Hepatocyte (in vitro differentiated cells): ENCODE results near the gene PRDX5. TPM values are rescaled to one million over a fixed set of nuclear protein-coding genes. Genes with fewer than 3 reads are reported as not detected.
A peak's percentile ranks its signal among the peaks of the same experiment; 100 is the strongest.

Experiments used
- DNase-seq: peaks from one replicate; pipeline ENCODE4 v3.0.0-alpha.2; 2016; ENCODE audit warnings: low spot score
- H2AFZ ChIP-seq: fragments of 200-600 bp; sonication (generic); 2 replicates; pipeline ENCODE4 v1.6.0; 2016; ENCODE audit warnings: antibody characterized with exemption, mild to moderate bottlenecking
- H3K27ac ChIP-seq: fragments of 200-600 bp; sonication (generic); 2 replicates; pipeline ENCODE4 v1.5.1; 2016; ENCODE audit warnings: mild to moderate bottlenecking
- H3K27me3 ChIP-seq: fragments of 200-600 bp; sonication (generic); 2 replicates; pipeline ENCODE4 v1.6.1; 2016
- H3K36me3 ChIP-seq: fragments of 200-600 bp; sonication (generic); replicated peaks from 2 replicates; pipeline ENCODE4 v1.5.1; 2016; ENCODE audit warnings: low read depth; ENCODE audit not compliant: insufficient read depth
- H3K4me1 ChIP-seq: fragments of 200-600 bp; sonication (generic); 2 replicates; pipeline ENCODE4 v1.5.1; 2016; ENCODE audit warnings: mild to moderate bottlenecking, moderate library complexity; ENCODE audit not compliant: insufficient read depth
- H3K4me2 ChIP-seq: fragments of 200-600 bp; sonication (generic); 2 replicates; pipeline ENCODE4 v1.6.0; 2016
- H3K4me3 ChIP-seq: fragments of 200-600 bp; sonication (generic); 2 replicates; pipeline ENCODE4 v1.5.1; 2016; ENCODE audit warnings: mild to moderate bottlenecking
- H3K79me2 ChIP-seq: fragments of 200-600 bp; sonication (generic); 2 replicates; pipeline ENCODE4 v1.6.0; 2017; ENCODE audit warnings: mild to moderate bottlenecking
- H3K9me2 ChIP-seq: fragments of 200-600 bp; sonication (generic); replicated peaks from 2 replicates; pipeline ENCODE4 v1.6.0; 2017; ENCODE audit warnings: mild to moderate bottlenecking; ENCODE audit not compliant: insufficient read depth
- H3K9me3 ChIP-seq: fragments of 200-600 bp; sonication (generic); 2 replicates; pipeline ENCODE4 v1.5.1; 2016; ENCODE audit warnings: low read depth, mild to moderate bottlenecking
- H4K20me1 ChIP-seq: fragments of 200-600 bp; sonication (generic); 2 replicates; pipeline ENCODE4 v1.6.0; 2016; ENCODE audit warnings: mild to moderate bottlenecking; ENCODE audit not compliant: insufficient read depth, poor library complexity, severe bottlenecking
- EZH2 ChIP-seq: fragments of 200-600 bp; sonication (generic); IDR thresholded peaks from 2 replicates; pipeline ENCODE4 v1.6.1; 2016; ENCODE audit warnings: antibody characterized with exemption, mild to moderate bottlenecking, borderline replicate concordance
- EZH2phosphoT487 ChIP-seq: fragments of 200-600 bp; sonication (generic); IDR thresholded peaks from one replicate; pipeline ENCODE4 v1.6.1; 2018; ENCODE audit warnings: antibody characterized with exemption, mild to moderate bottlenecking, low read depth, moderate library complexity; ENCODE audit not compliant: unreplicated experiment, severe bottlenecking
- WGBS: methylation state at CpG from one replicate; pipeline ENCODE4 v1.1.6; 2016; ENCODE audit warnings: low lambda C conversion rate; ENCODE audit errors: missing lambda C conversion rate; 5-methylcytosine and 5-hydroxymethylcytosine counted together
- polyA plus RNA-seq: library from polyadenylated mRNA; unstranded; fragments of >200 nt; fragmentation: Nextera tagmentation; extraction: Ambion mirVana; gene quantifications from 2 replicates; pipeline ENCODE4 v1.2.1, GENCODE V29; 2016
- total RNA-seq: library from RNA; depleted of rRNA; stranded (reverse); fragments of >200 nt; gene quantifications from 2 replicates; pipeline ENCODE4 v1.2.3, GENCODE V29; 2014
- TF ChIP-seq, protein P1 (sequence below): fragments of 200-600 bp; sonication (generic); IDR thresholded peaks from 2 replicates; pipeline ENCODE4 v1.5.1; 2016; ENCODE audit warnings: antibody characterized with exemption, mild to moderate bottlenecking; ENCODE audit not compliant: poor library complexity

Gene PRDX5
- total and polyA plus RNA-seq, 2 experiments from 2014 or later: 267 to 517 TPM

DNA sequence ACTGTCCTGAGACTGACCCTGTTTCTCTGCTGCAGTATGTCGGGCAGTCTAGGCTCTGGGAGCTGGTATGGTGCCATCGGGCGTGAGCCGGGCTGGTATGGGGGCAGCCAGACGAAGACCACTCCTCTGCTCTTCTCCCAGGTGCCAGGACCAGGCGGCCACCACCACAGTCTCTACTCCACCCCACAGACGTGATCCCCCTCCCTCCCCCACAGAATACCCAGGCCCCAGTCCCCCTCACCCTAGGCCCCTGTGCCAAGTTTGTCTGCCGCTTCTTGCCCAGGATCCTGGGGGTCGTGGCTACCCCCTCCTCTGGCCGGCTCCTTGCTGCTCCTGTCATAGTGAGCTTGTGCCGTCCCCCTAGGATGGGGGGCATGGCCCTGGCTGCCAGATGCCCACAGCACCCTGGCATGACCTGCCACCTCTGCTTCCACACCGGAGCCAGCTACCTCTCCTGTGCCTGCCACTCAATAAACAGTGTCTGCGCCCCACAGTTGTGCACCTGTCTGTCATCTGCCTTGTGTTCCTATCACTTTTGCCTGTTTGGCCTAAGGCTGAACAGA, 28.8 kb upstream of the PRDX5 start:
- no peaks in the 10 kb centered on the region for H3K79me2 ChIP-seq
- H3K9me3 ChIP-seq: no peaks in the 10 kb centered on the region
- 89% methylated on average over 12 of the region's 13 CpGs for WGBS
- TF ChIP-seq, protein P1, sequence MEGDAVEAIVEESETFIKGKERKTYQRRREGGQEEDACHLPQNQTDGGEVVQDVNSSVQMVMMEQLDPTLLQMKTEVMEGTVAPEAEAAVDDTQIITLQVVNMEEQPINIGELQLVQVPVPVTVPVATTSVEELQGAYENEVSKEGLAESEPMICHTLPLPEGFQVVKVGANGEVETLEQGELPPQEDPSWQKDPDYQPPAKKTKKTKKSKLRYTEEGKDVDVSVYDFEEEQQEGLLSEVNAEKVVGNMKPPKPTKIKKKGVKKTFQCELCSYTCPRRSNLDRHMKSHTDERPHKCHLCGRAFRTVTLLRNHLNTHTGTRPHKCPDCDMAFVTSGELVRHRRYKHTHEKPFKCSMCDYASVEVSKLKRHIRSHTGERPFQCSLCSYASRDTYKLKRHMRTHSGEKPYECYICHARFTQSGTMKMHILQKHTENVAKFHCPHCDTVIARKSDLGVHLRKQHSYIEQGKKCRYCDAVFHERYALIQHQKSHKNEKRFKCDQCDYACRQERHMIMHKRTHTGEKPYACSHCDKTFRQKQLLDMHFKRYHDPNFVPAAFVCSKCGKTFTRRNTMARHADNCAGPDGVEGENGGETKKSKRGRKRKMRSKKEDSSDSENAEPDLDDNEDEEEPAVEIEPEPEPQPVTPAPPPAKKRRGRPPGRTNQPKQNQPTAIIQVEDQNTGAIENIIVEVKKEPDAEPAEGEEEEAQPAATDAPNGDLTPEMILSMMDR: no peak
- no peaks in the 10 kb centered on the region for H4K20me1 ChIP-seq
- H3K27ac ChIP-seq: no peak overlapping the region
- no peak overlapping the region for H3K4me2 ChIP-seq
- peaks cover 10% of the 10 kb centered on the region for H3K4me1 ChIP-seq
- no peak overlapping the region for H3K4me3 ChIP-seq
- H3K9me2 ChIP-seq: no peaks in the 10 kb centered on the region
- no peak overlapping the region for H2AFZ ChIP-seq
- DNase-seq: no peak
- H3K27me3 ChIP-seq: peaks cover 46% of the 10 kb centered on the region
- no peaks in the 10 kb centered on the region for H3K36me3 ChIP-seq

DNA sequence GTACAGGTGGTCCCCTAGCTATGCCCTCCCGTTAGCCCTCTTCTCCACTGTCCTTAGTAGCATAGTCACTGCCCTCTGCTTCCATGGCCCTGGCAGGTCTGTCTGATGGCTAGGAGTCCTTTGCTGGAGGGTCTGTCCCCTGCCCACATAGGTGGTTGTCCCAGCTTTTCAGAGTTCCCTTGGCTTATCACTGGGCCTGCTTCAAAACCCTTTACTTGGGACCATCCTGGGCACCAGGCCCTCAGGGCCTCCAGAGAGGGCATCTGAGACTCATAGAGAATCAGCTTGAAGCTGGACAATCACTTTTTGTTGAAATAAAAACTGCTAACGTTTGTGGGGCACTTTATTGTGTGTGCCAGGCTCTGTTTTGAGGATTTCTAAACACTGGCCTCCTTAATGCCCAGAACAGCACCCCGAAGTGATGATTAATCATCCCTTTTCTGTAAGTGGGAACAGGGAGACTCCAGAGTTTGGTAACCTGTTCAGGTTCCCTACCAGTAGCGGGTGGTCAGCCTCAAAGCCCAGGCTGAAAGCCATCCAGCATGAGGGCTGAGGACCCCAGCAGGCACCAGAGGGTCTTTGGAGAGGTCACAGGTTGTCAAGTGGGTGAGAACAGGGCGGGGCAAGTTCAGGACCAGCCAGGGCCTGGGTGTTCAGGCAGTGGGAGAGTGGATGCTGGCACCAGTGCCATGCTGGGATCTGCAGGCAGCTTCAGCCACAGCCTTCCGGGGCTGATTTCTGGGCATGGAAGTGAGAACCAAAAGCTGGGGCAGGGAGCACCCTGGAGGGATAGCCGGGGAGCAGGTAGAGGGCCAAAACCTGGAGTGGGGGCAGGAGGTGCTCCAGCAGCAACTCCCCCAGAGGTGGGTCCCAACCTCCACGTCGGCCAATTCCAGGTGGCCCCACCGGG, 27.3 kb upstream of the PRDX5 start:
- Histone ChIP-seq H3K36me3 (no peaks in the 10 kb centered on the region), H3K4me1 (peaks cover 10% of the 10 kb centered on the region), H3K27ac (no peak overlapping the region), H2AFZ (no peak overlapping the region), H3K4me2 (peak overlapping the region; percentile 89), H3K9me2 (no peaks in the 10 kb centered on the region), H3K9me3 (no peaks in the 10 kb centered on the region), H4K20me1 (no peaks in the 10 kb centered on the region), H3K4me3 (no peak overlapping the region), H3K79me2 (no peaks in the 10 kb centered on the region), H3K27me3 (peaks cover 59% of the 10 kb centered on the region)
- DNase-seq: no peak
- TF ChIP-seq EZH2phosphoT487: no peak
- TF ChIP-seq EZH2: no peak
- TF ChIP-seq, protein P1: no peak
- 47% methylated on average over 10 of the region's 10 CpGs for WGBS

DNA sequence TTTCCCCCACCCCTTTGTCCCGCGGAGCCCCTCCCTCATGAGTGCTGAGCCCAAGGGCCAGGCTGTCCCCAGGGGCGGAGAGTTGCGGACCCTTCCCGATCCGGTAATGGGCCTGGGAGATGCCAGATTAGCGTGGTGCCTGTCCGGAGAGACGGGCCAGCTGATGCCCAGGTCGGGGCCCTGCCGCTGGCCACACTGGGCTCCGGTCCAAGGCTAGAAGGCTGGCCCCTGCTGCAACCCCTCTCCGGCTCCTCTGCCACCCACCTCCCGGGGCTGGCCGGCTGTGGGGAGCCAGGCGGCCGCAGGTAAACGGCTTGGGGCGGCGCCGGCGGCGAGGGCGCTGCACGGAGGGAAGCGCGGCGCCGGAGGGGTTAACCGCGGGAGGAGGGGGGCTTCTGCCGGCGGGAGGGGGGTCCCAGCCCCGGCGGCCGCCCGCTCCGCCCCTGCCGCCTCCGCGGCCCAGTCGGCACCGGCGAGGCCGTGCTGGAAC, 26.6 kb upstream of the PRDX5 start, which contains the start of gene KCNK4:
Gene KCNK4, plus strand, starts transcription at position 41 of the 490 bp plus-strand sequence. CDS start 1,717 bp downstream, outside the sequence.
- Histone ChIP-seq H3K27me3 (peaks cover 66% of the 10 kb centered on the region), H2AFZ (no peak within 1 kb of the TSS), H3K9me2 (no peaks in the 10 kb centered on the region), H3K4me2 (peak within 1 kb of the TSS; percentile 89), H3K36me3 (no peaks in the 10 kb centered on the region), H4K20me1 (no peaks in the 10 kb centered on the region), H3K79me2 (no peaks in the 10 kb centered on the region), H3K4me3 (peak within 1 kb of the TSS; percentile 23), H3K9me3 (no peaks in the 10 kb centered on the region), H3K27ac (no peak within 1 kb of the TSS), H3K4me1 (peaks cover 6% of the 10 kb centered on the region)
- WGBS: 4% methylated on average over 22 of the region's 45 CpGs
- no peak for DNase-seq
- TF ChIP-seq EZH2phosphoT487: no peak
- peak; percentile 67 for TF ChIP-seq EZH2
- TF ChIP-seq, protein P1: no peak
